GM21447 (cell line): ENCODE results near the gene SREBF1.

Experiments
- ATAC-seq: cut with Tn5 transposase; IDR thresholded peaks from one replicate; pipeline ENCODE4 v1.9.1; 2021; ENCODE audit not compliant: unreplicated experiment

The SREBF1 gene

DNA sequence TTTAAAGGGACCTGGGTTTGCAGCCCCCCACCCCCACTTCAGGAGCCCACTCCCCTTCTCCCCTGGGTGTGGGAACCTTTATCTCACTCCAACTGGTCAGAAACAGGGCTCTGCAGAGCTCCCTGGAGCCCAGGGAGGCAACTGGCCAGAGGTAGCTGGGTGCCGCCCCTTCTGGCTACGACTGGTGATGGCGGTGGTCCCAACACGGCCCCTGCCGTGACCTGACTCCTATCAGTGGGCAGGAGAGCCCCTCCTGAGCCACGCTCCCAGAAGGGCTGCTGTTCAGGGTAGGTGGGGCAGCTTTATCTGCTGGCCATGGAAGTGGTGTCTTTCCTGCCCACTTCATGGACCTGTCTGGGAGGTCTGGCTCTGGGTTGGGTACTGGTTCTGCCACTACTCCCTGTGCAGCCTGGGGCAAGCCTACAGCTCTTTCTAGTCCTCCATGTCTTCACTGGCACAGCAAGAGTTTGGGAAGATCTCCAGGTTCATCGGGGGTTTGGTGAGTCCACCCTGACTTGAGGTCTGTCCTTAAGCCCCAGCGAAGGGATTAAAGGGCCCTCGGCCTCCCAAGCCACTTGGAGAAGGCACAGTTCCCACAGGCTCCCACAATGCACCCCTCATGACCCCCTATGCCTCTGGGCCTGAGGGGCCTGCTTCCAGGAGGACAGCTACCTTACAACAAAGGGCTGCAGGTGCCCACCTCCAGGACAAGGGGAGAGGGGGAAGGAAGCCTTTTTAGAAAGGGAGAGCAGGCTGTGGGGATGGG is 5.5 kb upstream of the SREBF1 start:
- no peak for ATAC-seq

- ATAC-seq, result no peak
These were observed 4.8 kb upstream of the SREBF1 start for GRCh38 chr17:17841601-17842025.

DNA sequence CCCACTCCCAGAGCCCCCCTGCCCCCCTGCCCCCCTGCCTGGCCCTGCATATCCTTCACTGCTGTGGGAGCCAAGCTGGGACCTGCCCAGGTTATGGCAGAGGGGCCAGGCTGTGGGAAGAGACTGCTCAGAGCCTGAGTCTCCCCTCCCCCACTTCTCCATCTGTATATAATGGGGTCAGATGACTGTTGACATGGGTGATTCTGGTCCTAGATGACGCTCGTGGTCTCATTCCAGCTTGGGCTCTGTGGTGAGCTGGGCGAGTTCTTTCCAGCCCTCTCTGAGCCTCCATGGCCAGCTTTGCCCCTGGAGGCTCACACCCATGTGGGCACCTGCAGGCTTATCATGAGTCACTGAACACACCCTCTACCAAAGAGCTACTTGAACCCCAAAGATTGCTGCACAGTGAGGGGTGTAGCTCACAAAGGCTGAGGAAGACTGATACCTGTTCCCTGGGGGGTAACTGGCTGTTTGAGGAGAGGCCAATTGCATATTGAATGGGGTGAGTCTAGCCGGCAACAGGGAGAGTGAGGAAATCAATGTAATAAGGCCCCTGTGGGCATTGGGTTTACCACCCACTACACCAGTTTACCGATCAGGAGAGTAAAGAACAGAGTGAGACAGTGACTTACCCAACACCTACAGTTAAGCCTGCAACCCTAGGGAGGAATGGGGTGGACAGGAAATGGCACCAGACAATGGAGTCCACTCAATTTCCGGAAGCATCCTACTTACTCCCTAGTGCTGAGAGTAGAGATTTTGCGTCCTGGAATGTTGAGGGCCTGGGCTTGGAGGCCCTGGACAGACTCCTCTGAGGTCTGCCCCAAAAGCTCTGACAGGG is 4.2 kb upstream of the SREBF1 start:
- ATAC-seq, result no peak

DNA sequence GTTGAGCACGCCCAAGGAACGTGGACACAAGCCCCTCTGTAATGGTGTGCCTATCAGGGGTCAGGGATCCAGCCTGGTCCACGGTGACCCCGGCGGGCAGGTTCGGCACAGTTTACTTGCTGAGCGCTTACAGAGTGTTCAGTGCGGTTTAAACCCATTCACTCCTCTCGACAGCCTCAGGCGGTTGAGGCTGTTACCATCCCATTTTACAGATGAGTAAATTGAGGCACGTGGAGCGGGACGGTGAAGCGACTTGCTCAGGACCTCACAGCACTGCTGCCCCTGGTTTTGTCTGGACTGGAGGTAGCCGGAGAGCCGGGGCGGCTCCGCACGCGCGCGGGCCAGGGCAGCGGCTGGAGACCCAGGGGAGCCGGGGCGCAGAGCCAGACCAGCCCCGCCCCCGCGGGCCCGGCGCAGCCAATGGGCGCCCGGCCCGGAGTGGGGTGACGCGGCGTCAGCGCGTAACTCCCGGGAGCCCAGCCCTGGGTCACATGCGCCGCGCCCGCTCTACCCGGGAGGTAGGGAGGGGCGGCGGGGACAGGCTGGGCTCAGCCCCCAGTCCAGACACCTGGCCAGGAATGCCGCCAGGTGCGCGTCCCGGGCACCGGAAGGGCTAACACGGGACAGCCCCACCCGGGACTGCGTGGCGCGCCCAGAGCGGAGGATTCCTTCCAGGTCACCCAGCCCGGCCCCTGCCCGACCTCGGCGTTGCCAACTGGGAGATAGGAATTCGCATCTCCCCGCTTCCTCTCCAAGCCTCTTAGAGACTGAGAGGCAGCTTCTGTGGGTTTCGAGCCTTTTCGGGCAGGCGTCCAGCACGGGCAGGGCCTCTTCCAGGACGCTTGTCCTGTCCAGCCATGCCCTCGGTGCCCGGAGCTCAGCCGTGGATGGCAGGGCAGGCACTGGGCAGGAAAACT is 3.3 kb upstream of the SREBF1 start:
- peak; percentile 46 for ATAC-seq

- ATAC-seq, result no peak
These were observed 1.5 kb upstream of the SREBF1 start for GRCh38 chr17:17837966-17838962.

GRCh38 chr17:17837380-17837821 is 615 bp upstream of the SREBF1 start:
- no peak for ATAC-seq

- peak; percentile 49 for ATAC-seq
These were observed 452 bp downstream of the SREBF1 start for GRCh38 chr17:17836250-17836817.

DNA sequence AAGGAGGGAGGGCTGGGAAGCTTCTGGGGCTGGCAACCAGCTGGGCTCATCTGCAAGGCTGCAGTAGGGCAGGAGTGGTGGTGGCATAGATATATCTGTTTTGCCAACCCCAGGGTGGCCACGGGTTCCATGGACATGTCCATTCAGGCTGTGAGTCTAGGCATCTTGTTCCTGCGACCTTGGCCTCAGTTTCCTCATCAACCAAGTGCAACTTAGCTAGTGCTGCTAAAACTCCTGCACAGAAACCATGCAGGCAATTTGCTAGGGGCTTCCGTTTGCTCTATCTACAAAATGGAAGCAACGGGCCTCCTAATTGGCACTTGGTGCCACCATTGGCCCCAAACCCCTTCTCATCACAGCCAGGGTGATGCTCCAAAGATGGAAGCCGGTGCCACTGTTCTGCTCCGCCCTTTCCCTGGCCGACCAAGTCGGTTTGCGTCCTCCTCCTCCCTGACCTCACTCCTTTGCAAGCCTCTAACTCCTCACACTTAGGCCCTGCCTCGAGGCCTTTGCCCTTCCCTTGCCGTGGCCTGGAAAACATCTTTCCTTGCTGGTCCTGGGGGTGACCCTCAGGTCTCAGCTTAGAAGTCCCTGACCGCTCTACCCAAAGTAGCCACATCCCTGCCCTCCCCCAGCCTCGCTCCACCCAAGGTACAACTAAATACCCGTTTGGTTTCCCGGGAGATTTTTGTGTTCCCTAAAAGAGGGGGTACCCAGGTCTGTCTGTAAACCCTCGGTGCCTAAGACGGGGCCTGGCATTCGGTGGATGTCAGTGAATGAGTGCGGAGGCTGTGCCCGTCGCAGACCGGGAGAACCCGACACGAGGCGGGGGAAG is 1.2 kb downstream of the SREBF1 start:
- no peak for ATAC-seq

GRCh38 chr17:17834974-17835373 is 1.8 kb downstream of the SREBF1 start:
- ATAC-seq, result no peak

- ATAC-seq, result no peak
These were observed 3.0 kb downstream of the SREBF1 start for GRCh38 chr17:17833658-17834357.

DNA sequence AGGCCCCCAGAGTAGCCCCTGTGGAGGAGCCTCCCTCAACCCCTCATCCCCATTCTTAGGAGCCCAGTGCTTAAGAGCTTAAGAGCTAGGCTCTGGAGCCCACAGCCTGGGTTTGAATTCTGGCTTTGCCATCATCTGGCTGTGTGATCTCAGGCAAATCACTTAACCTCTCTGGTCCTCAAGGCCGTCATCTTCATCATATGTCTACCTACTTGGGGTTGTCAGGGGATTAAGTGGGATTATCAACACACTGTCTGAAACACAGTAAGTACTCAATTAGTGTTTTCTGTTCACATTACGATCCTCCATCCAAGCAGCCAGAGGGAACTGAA is 4.8 kb downstream of the SREBF1 start:
- ATAC-seq, result no peak

GRCh38 chr17:17831208-17832031 is 5.4 kb downstream of the SREBF1 start:
- no peak for ATAC-seq

- no peak for ATAC-seq
These were observed 6.0 kb downstream of the SREBF1 start for GRCh38 chr17:17830740-17831207.

DNA sequence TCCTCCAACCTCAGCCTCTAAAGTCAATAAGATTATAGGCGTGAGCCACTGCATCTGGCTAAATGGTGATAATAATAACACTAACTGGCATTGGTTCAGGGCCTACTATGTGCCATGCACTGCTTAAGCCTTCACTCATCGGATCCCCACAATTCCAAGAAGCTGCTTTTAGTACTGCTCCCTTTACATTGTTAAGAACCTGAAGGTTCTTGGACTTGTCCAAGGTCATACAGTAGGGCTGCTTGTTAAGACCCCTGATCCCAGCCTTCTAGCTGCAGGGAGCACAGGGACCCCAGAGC is 6.6 kb downstream of the SREBF1 start:
- ATAC-seq, result no peak

DNA sequence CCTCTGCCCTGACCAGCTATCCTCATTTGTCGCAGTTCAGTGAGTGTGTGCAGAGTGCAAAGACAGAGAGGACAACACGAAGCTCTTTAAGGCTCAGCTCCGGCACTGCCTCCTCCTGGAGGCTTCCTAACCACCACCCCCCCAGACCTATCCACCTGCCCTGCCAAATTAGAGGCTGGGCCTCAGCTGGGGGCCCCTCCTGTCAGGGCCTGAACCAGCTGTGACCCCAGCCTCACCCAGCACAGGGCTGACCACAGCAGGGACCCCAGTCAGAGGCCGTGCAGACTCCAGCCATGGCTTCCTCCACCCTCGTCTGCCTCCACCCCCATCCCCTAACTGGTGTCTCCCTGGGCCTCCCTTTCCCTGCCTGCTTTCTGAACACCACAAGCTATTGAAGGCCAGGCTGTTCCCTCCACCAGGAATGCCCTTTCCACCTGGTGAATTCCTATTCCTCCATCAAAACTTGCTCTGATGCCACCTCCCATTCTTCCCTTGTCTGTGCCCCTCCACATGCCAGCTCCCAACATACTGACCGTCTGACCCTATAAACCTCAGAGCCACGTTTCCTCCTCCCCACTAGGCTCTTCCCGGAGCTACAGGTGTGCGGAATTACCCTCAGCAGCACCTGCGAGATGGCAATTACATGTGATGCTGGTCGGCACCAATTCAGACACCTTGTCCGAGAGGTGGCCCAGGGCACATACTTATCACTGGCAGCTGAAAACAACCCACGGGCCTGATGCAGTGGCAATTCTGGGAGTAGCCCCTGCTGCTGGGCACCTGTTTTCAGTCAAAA is 8.8 kb downstream of the SREBF1 start:
- ATAC-seq, result no peak

GRCh38 chr17:17826942-17827785 is 9.6 kb downstream of the SREBF1 start:
- ATAC-seq, result no peak
